Epithelial cell of prostate (primary cell): ENCODE data around the gene MOAP1.
"Not testable (repeated sequence)": the region's sequence is repeated elsewhere in the genome, so short reads cannot be mapped to it uniquely, and the experiment has no call there.

ENCODE experiments used
- DNase-seq: peaks from one replicate; pipeline ENCODE4 v3.0.0-alpha.2; 2011; ENCODE audit warnings: low read depth, low spot score
- H3K27ac ChIP-seq: fragments of 450-650 bp; 2 replicates; pipeline ENCODE4 v1.5.1; 2017; ENCODE audit warnings: mild to moderate bottlenecking

Gene MOAP1, protein sequence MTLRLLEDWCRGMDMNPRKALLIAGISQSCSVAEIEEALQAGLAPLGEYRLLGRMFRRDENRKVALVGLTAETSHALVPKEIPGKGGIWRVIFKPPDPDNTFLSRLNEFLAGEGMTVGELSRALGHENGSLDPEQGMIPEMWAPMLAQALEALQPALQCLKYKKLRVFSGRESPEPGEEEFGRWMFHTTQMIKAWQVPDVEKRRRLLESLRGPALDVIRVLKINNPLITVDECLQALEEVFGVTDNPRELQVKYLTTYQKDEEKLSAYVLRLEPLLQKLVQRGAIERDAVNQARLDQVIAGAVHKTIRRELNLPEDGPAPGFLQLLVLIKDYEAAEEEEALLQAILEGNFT

DNA sequence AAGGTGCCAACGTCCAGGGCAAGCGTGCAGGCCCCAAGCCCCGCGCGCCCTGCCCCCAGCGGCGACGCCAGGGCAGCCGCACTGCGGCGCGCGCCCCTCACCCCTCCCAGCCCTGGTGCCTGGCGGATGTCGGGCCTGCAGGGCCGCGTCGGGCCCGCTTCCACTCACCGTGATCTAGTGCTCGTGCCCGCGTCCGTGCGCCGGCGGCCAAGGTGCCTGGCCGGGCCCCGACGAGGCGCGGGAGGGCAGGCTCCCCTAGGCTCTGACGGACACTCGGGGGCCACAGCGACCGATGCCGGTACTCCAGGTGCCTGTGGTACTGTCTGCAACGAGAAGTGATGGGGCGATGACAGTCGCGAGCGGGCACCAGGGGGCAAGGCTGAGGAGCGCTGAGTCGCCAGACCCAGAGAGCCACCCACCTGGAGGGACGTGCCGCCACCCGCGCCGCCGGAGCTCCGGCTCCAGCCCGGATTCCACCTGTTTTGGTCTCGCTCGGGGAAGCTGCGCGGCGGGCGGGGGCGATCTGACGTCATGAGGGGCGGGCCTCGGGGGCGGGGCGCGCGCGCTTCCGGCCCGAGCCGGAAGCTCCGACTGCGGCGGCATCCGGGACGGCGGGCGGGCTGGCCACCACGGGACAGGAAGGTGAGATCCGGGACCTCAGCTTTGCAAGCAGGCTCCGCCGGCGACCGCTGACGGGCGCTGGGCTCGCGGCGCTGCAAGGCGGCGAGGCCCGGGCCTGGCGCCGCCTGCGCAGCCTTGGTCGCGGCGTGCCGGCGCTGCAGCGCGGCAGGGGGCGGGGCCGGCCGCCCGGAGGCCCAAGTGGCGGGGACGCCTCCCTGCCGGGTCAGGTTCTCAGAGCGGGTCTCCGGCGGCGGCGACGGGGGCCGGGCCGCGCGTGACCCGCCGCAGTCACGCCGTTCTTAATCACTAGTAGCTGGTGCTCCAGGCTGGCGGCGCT is at the start of gene MOAP1, which contains the start of gene LYSET:
Gene MOAP1 (minus strand): TSS at position 507 of the 958 bp plus-strand sequence. CDS start 655 bp downstream, outside the sequence.
Gene LYSET (plus strand): TSS at position 927 of the 958 bp plus-strand sequence. CDS start 89 bp downstream, outside the sequence.
- peak within 1 kb of the TSS; percentile 95 for H3K27ac ChIP-seq
- DNase-seq, result peak; percentile 44

DNA sequence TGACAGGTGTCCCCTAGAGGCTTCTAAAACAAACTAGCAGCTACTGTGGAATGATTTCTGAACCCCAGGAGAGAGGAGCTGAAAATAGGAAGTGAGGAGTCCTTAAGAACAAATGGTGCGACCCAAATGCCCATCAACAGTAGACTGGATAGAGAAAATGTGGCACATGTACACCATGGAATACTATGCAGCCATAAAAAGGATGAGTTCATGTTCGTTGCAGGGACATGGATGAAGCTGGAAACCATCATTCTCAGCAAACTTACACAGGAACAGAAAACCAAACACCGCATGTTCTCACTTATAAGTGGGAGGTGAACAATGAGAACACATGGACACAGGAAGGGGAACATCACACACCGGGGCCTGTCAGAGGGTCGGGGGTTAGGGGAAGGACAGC is 48.4 kb upstream of the MOAP1 start:
- not testable (repeated sequence) for DNase-seq, H3K27ac ChIP-seq

DNA sequence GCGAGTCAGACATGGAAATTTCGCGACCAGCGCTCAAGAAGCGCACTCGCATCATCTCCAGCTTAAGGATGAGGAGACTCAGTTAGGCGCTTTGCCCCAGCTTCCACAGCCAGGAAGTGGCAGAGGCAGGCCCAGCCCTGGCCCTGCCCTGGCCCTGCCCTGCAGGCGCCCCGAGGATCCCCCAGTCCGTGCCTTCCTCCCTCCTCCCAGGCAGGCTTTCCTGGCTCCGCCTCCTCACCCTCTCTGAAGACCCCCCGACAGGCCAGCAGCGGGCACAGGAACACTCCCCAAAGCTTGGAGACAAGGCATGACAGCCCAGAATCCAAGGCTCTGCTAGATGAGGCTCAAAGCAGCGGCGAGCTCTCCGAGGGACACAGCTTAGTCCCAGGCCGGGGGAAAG is 47.5 kb upstream of the MOAP1 start:
- no peak overlapping the region for H3K27ac ChIP-seq
- DNase-seq, result no peak

DNA sequence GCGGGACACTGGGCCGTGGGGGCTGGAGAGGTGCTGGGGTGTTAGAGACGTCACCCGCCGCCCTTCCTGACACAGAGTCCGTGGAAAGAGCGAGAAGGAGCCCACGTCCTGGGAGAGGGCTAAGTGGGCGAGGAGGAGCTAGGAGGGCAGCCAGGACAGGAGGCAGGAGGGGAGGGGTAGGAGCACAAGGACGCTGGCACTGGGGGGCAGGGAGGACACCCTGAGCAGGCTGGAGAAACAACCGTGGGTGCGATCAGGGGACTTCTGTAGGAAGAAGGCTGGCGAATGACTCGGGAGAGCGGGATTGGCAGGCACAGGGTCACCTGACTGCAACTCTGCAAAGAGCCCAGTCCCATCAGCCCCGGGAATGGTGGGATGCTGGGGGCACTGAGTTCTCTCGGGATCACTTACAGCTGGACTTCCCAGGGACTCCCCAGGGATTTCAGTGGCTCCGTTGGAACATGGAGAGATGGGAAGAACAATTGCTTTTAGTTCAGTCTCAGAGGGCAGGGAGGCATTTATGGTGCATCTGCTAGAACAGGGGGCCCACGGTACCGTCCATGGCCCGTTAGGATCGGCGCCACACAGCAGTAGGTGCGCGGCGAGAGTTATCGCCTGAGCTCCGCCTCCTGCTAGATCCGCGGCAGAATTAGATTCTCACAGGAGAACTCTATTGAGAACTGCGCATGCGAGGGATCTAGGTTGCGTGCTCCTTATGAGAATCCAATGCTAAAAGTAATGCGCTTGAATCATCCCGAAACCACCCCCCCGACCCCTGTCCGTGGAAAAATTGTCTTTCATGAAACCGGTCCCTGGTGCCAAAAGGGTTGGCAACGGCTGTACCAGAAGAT is 46.7 kb upstream of the MOAP1 start:
- no peak for DNase-seq
- H3K27ac ChIP-seq, result no peak overlapping the region

DNA sequence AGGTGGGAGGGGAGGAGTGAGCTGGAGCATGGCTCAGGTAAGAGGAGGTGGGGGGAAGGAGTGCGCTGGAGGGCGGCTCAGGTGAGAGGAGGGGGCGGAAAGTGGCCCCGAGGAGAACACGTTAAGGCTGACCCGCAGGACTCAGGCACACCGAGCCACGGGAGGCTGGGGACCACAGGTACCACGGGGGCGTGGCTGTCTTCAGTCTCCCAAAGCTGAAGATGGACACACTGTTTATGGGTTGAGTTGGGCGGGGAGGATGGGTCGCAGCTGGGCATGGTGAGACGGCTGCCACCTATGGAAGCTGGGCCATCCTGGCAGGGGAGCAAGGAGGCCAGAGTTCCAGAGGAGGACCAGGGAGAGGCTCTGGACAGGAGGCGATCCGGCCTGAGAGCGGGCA is 45.8 kb upstream of the MOAP1 start:
- no peak for DNase-seq
- no peak overlapping the region for H3K27ac ChIP-seq

DNA sequence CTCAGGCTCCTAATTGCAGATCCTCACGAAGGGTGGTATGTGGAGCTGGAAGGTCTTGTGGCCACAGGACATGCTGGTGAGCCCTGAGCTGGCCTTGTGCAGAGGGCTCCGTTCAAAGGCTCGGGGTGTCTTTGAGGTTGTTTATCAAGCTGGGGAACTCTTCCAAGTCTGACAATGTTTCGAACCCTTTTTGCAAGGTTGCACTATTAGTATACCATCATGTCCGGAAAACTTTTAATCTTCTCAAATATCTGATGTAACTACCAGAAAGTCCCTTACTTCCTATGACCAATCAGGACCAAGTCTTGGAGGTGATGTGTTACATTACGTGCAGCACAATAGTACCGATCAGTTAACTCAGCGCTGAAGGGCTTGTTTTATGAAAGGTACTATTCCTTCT is 43.9 kb upstream of the MOAP1 start:
- no peak for DNase-seq

DNA sequence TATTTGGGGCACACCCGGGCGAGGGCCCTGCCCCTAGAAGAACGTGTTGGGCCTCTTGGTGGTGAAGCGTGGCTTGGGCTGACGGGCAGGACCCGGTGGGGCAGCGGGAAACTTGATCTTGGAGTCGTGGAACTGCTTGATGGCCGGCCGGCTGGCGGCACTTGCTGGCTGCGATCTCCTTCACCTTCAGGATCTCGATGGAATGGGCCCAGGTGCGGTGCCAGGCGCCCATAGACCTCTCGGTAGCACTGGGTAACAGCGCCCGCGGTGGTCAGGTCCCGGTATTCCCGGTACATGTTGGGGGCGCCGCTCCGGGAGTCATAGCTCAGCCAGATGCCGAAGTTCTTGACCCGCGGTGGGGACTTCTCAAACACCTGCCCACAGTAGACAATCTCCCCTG is 38.9 kb upstream of the MOAP1 start:
- no peak for DNase-seq
- no peak overlapping the region for H3K27ac ChIP-seq

More for the DNA sequence above, 43.9 kb upstream of the MOAP1 start:
- H3K27ac ChIP-seq, result no peak overlapping the region

DNA sequence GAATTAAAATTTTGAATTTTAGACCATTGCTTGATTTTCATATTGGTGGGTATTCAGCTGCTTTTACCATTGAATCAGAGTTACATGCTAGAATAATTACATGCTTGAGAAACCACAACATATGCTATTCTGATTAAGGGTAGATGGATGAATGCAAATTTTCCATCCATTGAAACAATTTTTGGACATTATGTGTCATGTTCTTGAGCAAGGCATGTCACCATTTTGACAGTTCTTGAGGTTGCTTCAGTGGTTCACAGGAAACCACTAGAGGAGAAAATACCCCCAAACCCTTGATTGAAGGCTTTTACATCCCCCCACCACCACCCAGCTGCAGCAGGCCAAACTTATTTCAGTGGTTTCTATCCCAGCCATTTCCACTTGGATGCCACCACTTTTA is 35.8 kb upstream of the MOAP1 start:
- no peak for DNase-seq

DNA sequence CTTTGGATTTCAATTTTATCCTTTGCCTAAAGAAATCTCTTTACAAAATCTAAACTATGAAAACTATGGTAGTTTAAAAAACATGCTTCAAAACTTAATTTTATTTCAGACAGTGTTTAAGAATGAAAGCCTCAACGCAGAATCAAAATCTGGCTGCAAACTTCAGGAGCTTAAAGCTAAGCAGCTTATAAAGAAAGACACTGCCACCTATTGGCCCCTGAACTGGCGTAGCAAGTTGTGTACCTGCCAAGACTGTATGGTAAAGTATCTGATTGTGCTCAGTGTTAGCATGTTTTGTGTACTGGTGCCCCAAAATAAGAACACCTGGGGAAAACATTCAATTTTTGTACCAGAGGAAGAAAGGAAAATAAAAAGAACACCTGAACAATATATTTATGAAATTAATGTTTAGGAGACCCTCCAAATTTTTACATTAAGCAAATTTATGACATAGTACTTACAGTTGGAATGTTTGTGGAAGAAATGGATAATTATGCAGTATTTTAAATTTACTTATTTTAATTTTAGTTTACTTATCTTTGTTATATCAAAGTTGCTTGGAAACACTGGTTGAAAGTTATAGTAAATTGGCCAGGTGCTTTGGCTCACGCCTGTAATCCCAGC is 34.5 kb upstream of the MOAP1 start:
- no peak overlapping the region for H3K27ac ChIP-seq
- DNase-seq, result peak; percentile 36

More for the DNA sequence above, 35.8 kb upstream of the MOAP1 start:
- no peak overlapping the region for H3K27ac ChIP-seq

DNA sequence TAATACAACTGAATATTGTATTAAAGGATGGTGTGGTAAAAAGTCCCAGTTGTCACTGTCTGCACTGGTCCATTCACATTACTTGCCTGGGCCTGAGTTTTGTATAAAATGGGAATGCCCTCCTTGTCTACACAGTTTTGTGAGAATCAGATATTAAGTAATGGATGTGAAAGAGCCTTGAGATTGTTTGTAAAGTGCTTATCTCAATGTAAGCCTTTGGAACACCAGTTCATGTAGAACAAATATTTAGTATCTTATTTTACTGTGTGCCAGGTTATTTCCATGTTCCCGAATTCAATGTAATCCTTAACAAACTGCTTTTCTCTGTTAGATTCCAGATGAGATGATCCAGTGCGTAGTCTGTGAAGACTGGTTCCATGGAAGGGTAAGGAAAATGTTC is 29.9 kb upstream of the MOAP1 start:
- H3K27ac ChIP-seq, result no peak overlapping the region
- DNase-seq, result no peak

DNA sequence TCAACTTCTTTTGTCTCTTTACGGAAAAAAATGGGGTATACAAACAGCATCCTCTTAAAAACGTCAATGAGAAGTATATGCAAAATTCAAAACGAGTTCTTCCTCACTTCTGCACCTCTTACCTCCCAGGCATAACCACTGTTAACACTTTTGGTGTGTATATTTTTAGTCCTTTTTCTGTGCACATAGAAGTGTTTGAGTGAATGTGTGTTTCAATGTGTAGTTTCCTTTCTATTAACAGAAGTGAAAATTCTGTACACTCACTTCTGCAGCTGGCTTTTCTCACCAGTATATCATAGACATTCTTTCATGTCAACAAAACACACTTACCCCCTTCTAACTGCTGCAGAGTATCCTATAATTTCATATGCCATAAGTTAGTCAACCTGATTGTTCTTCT is 27.7 kb upstream of the MOAP1 start:
- no peak for DNase-seq
- no peak overlapping the region for H3K27ac ChIP-seq

DNA sequence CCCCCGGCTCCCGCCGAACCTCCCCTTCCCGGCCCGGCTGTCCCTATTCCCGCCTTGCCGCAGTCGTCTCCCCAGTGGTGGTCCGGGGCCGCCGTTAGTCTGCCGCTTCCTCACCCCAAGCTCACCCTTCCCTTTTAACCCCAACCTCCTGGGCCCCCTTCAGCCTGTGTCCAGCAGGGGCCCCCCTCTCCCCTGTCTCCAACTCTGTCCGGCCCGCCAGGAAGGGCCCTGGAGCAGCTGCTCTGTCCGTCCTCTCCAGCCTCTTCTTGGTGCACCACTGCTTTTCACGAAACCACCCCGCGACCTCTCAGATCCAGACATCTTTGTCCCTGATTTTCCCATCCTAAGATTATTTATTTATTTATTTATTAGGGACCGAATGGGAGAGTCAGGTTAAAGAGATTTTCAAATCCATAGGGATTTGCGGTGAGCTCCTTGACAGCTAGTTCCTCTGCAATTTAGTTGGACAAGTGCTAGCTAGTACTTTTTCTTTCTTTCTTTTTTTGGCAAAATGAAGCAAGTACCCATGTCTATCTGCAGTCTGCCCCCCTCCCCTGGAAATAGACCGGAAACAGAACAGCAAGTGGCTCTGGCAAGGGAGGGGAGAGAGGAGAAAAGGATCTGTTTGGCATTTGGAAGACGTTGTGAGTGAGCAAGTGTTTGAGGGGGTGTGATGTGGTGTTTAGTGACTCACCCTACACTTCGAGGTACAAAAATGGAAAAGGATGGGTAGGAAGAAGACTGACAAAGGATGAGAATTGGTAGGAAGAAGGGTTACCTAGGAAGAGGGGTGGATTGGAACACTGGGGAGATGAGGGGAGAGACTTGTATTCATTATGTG is 23.0 kb upstream of the MOAP1 start:
- H3K27ac ChIP-seq, result peak overlapping the region; percentile 66
- no peak for DNase-seq

DNA sequence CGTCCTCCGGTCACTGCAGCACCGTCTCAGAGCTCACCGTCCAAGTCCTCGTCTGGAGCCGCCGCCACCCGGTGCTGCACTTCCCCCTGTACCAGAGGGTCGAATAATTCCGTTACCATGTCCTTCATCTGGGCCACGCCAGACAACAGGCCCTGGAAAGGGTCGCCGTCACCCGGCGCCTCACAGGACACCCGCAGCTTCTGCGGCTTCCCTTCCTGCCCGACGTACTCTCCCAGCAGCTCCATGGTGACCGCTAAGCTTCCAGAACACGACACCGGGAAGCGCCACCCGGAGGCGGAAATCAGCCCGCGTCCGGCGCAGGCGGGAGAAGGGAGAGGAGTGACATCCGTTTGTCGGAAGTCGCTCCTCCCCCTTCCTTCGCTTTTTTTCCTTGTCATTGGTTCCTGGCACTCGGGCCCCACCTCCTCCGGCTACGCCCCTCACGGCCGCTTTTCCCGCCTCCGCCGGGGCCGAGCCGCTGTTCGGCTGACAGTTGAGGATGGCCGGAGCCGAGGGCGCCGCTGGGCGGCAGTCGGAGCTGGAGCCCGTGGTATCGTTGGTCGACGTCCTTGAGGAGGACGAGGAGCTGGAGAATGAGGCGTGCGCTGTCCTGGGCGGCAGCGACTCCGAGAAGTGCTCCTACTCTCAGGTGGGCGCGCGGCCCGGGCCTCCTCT is 22.2 kb upstream of the MOAP1 start, which contains the start of the genes GON7 and UBR7:
Gene GON7 (minus strand): TSS at position 273 of the 675 bp plus-strand sequence. CDS start 28 bp downstream, at position 245.
Gene UBR7 (plus strand): TSS at position 464 of the 675 bp plus-strand sequence. CDS start 36 bp downstream, at position 500.
- peak within 1 kb of the TSS; percentile 66 for H3K27ac ChIP-seq
- peak; percentile 90 for DNase-seq

DNA sequence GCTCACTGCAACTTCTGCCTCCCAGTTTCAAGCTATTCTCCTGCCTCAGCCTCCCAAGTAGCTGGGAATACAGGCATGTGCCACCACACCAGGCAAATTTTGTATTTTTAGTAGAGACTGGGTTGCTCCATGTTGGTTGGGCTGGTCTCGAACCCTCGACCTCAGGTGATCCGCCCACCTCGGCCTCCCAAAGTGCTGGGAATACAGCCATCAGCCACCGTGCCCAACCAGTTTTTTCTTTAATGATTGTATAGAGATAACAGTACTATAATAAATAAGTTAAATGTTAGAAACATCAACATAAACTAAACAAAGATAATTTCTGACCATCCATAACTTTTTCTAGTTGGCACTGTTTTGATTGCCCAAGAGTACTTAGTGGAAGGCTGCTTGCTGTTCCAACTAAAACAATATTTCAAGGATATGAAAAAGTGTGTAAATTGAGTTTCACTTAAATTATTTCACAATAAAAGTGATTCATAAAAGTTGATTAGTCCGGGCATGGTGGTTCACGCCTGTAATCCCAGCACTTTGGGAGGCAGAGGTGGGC is 16.5 kb upstream of the MOAP1 start:
- DNase-seq, result no peak
- H3K27ac ChIP-seq, result no peak overlapping the region

DNA sequence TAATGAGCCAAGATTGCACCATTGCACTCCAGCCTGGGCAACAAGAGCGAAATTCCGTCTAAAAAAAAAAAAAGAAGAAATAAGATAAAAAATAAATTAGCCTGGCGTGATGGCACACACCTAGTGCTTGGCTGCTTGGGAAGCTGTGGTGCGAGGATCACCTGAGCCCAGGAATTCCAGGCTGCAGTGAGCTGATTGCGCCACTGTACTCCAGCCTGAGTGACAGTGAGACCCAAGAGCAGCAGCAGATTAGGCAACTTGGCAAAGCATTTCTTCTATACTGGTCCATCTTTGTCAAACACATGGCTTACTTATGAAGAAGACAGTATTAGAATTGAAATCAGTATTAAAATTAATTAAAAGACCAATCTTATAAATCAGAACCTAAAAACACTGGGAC is 15.9 kb upstream of the MOAP1 start:
- no peak for DNase-seq
- H3K27ac ChIP-seq, result no peak overlapping the region

DNA sequence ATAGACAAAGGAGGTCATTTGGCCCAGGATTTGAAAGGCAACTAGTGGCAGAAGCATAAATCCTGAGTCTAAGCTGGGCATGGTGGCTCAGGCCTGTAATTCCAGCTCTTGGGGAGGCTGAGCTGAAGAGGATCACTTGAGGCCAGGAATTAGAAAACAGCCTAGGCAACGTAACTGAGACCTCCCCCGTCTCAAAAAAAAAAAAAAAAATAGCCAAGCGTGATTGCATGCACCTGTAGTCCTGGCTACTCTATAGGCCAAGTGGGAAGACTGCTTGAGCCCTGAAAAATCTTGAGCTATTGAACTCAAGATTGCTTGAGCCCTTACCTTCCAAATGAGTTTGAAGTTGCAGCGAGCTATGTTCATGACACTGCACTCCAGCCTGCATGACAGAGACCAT is 14.3 kb upstream of the MOAP1 start:
- no peak for DNase-seq
- H3K27ac ChIP-seq, result no peak overlapping the region

DNA sequence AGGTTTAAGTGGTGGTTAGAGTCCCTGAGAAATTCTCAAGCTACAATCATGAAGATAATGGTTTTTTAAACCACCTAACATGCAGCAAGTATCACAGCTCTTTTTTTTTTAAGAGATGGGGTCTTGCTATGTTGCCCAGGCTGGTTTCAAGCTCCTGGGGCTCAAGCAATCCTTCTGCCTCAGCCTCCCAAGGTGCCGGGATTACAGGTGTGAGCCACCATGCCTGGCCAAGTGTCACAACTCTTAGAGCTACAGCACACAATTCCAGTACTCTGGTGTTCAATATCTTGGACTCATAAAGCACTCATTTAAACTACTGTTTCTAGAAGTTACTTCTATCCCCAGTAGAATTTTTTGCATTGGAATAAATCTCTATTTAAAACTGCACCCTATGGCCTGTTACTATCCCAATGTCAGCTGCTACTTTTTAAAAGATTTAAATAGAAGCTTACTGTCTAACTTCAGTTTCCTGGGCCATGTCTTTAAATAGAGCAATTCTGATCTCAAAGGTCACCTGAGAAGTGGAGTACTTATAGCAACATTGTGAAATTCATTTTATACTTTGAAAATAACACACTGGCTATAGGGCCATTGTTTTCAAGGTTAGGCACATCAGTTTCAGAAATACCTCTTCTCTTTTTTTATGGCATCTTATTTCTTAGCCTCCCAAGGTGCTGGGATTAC is 10.8 kb upstream of the MOAP1 start:
- H3K27ac ChIP-seq, result no peak overlapping the region
- no peak for DNase-seq
